Erythroblast (primary cell): ENCODE data around the gene TMEM50A.

Source experiments
- GATA1 ChIP-seq: IDR thresholded peaks from 2 replicates; pipeline ENCODE4 v1.6.1; 2011; ENCODE audit warnings: low read depth, mild to moderate bottlenecking, control low read depth, low read length, moderate library complexity
- POLR2A ChIP-seq: IDR thresholded peaks from 2 replicates; pipeline ENCODE4 v1.6.1; 2011; ENCODE audit warnings: mild to moderate bottlenecking, low read length

DNA sequence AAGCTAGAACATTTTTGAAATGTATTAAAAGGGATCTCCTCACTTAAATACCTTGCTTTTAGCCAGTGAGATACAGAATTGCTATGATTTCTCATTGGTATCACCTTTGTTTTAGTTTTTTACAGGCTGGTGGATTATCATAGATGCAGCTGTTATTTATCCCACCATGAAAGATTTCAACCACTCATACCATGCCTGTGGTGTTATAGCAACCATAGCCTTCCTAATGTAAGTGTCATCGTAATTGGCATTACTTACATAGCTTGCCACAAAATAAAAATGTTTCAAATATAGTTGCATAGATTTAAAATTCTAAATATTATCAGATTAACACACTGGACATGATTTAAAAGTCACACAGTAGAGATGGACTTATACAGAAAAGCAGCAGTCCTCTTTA is 4.7 kb downstream of the TMEM50A start:
- no peak for TF ChIP-seq POLR2A
- no peak for TF ChIP-seq GATA1
